SU-DHL-6 (cell line): ENCODE results near the gene HAGHL.

Source experiments
- H2AFZ ChIP-seq: fragments of 200-600 bp; sonication (generic); 2 replicates; pipeline ENCODE4 v1.6.1; 2014; ENCODE audit warnings: low read depth, mild to moderate bottlenecking, moderate library complexity, mixed read lengths, antibody characterized with exemption, low read length; ENCODE audit not compliant: severe bottlenecking
- H3F3A ChIP-seq: fragments of 200-600 bp; shearing (Covaris generic); 2 replicates; pipeline ENCODE4 v1.6.0; 2016; ENCODE audit warnings: antibody characterized with exemption, mild to moderate bottlenecking; ENCODE audit not compliant: insufficient read depth
- H3K27ac ChIP-seq: fragments of 200-600 bp; sonication (generic); 2 replicates; pipeline ENCODE4 v1.5.1; 2016; ENCODE audit warnings: low read depth, mild to moderate bottlenecking, low read length, moderate library complexity, mixed read lengths
- H3K27me3 ChIP-seq: fragments of 200-600 bp; sonication (generic), shearing (Covaris generic); 2 replicates; pipeline ENCODE4 v1.6.0; 2014; ENCODE audit warnings: mild to moderate bottlenecking, low read length
- H3K36me3 ChIP-seq: fragments of 200-600 bp; sonication (generic); 2 replicates; pipeline ENCODE4 v1.6.1; 2014; ENCODE audit warnings: mild to moderate bottlenecking, low read length, mixed read lengths
- H3K4me2 ChIP-seq: fragments of 300-600, 200-600 bp; shearing (Covaris generic), sonication (generic); 2 replicates; pipeline ENCODE4 v1.6.0; 2014; ENCODE audit warnings: low read length, low read depth, mild to moderate bottlenecking; ENCODE audit not compliant: poor library complexity, severe bottlenecking
- H3K4me3 ChIP-seq: fragments of 200-600 bp; sonication (generic); 2 replicates; pipeline ENCODE4 v1.5.1; 2014; ENCODE audit warnings: antibody characterized with exemption, low read length, mild to moderate bottlenecking, mixed read lengths; ENCODE audit not compliant: insufficient read depth, poor library complexity, severe bottlenecking
- H3K79me2 ChIP-seq: fragments of 200-600 bp; sonication (generic); 2 replicates; pipeline ENCODE4 v1.6.1; 2014; ENCODE audit warnings: mild to moderate bottlenecking, low read length, moderate library complexity; ENCODE audit not compliant: insufficient read depth
- H3K9ac ChIP-seq: fragments of 200-600 bp; sonication (generic); 2 replicates; pipeline ENCODE4 v1.7.0; 2014; ENCODE audit warnings: mild to moderate bottlenecking, low read length
- H3K9me2 ChIP-seq: fragments of 200-600 bp; sonication (generic); replicated peaks from 2 replicates; pipeline ENCODE4 v1.6.1; 2014; ENCODE audit warnings: low read length; ENCODE audit not compliant: insufficient read depth
- H3K9me3 ChIP-seq: fragments of 200-600 bp; sonication (generic); 2 replicates; pipeline ENCODE4 v1.6.1; 2014; ENCODE audit warnings: low read length, mixed read lengths; ENCODE audit not compliant: insufficient read depth
- H4K20me1 ChIP-seq: fragments of 200-600 bp; sonication (generic); 2 replicates; pipeline ENCODE4 v1.6.1; 2014; ENCODE audit warnings: low read depth, mild to moderate bottlenecking, antibody characterized with exemption, low read length, moderate library complexity, mixed read lengths
- EZH2phosphoT487 ChIP-seq: fragments of 200-600 bp; sonication (generic), shearing (Covaris generic); conservative IDR thresholded peaks from 2 replicates; pipeline ENCODE4 v1.6.1; 2018; ENCODE audit warnings: mild to moderate bottlenecking, antibody characterized with exemption, low read length, moderate library complexity, mixed read lengths
- TF ChIP-seq, protein P1 (sequence below): fragments of 200-600 bp; sonication (generic); IDR thresholded peaks from one replicate; pipeline ENCODE4 v1.5.1; 2017; ENCODE audit warnings: antibody characterized with exemption, mild to moderate bottlenecking, low read length, moderate library complexity; ENCODE audit not compliant: insufficient read depth, poor library complexity, severe bottlenecking

The HAGHL gene

DNA sequence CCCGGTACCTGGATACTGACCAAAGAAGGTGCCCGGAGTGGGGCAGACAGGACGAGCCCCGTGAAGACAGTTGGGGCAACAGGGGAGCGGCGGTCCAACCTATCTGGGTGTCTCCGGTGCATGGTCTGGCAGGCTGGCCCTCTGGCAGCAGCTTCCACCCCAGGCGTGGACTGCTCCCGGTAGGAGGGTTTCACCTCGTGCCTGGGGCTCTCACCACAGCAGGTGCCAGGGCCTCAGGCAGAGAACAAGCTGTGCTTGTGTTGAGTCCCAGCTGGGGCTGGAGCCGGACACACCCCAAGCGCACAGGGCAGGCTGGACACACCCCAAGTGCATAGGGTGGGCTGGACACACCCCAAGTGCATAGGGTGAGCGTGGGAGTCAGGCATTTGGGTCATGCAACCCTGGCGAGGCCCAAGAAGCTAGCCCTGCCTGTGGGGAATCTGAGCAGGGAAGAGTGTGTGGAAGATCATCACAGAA is 19.8 kb upstream of the HAGHL start:
- no peaks in the 10 kb centered on the region for H3K27me3 ChIP-seq

DNA sequence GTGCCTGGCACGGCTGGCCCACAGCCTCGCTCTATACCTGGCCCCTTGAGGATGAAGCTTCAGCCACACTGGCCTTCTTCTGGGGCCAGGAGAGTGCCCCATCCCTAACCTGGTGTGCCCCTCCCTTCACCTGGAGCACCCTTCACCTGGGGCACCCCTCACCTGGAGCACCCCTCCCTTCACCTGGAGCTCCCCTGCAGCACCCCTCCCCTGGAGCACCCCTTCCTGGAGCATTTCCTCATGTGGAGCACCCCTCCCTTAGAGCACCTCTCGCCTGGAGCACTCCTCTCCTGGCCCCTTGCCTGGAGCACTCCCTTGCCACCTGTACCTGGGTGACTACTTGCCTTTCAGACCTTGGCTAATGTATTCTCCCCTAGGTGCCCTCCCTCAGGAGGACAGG is 18.9 kb upstream of the HAGHL start:
- Histone ChIP-seq H3K9me2 (no peaks in the 10 kb centered on the region), H3K9ac (no peak overlapping the region), H3K27me3 (no peaks in the 10 kb centered on the region), H3K79me2 (no peaks in the 10 kb centered on the region), H3F3A (no peaks in the 10 kb centered on the region), H3K9me3 (no peaks in the 10 kb centered on the region), H2AFZ (no peak overlapping the region), H3K4me3 (no peak overlapping the region), H4K20me1 (no peaks in the 10 kb centered on the region), H3K4me2 (no peak overlapping the region), H3K36me3 (no peaks in the 10 kb centered on the region), H3K27ac (no peak overlapping the region)
- no peak for TF ChIP-seq EZH2phosphoT487
- TF ChIP-seq, protein P1, sequence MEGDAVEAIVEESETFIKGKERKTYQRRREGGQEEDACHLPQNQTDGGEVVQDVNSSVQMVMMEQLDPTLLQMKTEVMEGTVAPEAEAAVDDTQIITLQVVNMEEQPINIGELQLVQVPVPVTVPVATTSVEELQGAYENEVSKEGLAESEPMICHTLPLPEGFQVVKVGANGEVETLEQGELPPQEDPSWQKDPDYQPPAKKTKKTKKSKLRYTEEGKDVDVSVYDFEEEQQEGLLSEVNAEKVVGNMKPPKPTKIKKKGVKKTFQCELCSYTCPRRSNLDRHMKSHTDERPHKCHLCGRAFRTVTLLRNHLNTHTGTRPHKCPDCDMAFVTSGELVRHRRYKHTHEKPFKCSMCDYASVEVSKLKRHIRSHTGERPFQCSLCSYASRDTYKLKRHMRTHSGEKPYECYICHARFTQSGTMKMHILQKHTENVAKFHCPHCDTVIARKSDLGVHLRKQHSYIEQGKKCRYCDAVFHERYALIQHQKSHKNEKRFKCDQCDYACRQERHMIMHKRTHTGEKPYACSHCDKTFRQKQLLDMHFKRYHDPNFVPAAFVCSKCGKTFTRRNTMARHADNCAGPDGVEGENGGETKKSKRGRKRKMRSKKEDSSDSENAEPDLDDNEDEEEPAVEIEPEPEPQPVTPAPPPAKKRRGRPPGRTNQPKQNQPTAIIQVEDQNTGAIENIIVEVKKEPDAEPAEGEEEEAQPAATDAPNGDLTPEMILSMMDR = no peak

More for the DNA sequence above, 19.8 kb upstream of the HAGHL start:
- no peak for TF ChIP-seq EZH2phosphoT487
- TF ChIP-seq, protein P1 = no peak
- no peaks in the 10 kb centered on the region for H3K79me2 ChIP-seq
- H2AFZ ChIP-seq = no peak overlapping the region
- H3F3A ChIP-seq = no peaks in the 10 kb centered on the region
- H3K4me2 ChIP-seq = no peak overlapping the region
- no peaks in the 10 kb centered on the region for H3K36me3 ChIP-seq
- no peak overlapping the region for H3K27ac ChIP-seq
- no peaks in the 10 kb centered on the region for H3K9me2 ChIP-seq
- H3K9me3 ChIP-seq = no peaks in the 10 kb centered on the region
- no peaks in the 10 kb centered on the region for H4K20me1 ChIP-seq
- no peak overlapping the region for H3K4me3 ChIP-seq
- no peak overlapping the region for H3K9ac ChIP-seq

DNA sequence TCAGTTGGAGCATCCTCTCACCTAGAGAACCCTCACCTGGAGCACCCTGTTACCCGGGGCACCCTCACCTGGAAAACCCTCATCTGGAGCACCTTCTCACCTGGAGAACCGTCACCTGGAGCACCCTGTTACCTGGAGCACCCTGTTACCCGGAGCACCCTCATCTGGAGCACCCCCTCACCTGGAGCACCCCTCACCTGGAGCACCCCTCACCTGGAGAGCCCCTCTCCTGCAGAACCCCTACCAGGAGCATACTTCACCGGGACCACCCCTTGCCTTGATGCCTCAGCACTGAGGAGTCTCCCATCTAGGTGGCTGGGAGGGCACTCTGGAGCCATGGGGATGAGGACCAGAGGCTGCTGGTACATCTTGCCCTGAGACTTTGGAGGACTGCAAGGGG is 17.9 kb upstream of the HAGHL start:
- Histone ChIP-seq H3K36me3 (no peaks in the 10 kb centered on the region), H4K20me1 (no peaks in the 10 kb centered on the region), H3K9me2 (no peaks in the 10 kb centered on the region), H3K27ac (no peak overlapping the region), H3K9me3 (no peaks in the 10 kb centered on the region), H3K4me2 (no peak overlapping the region), H3K27me3 (no peaks in the 10 kb centered on the region), H3K79me2 (no peaks in the 10 kb centered on the region), H3F3A (no peaks in the 10 kb centered on the region), H3K9ac (no peak overlapping the region), H2AFZ (no peak overlapping the region), H3K4me3 (no peak overlapping the region)
- TF ChIP-seq, protein P1 = no peak
- no peak for TF ChIP-seq EZH2phosphoT487
